HG03521 (cell line): ENCODE results near the gene SULT4A1.

Experiments
- ATAC-seq: cut with Tn5 transposase; IDR thresholded peaks from one replicate; pipeline ENCODE4 v1.9.1; 2021; ENCODE audit warnings: mild to moderate bottlenecking, moderate library complexity; ENCODE audit not compliant: unreplicated experiment

The SULT4A1 gene

GRCh38 chr22:43829904-43830851 is 32.1 kb downstream of the SULT4A1 start:
- no peak for ATAC-seq

- ATAC-seq = no peak
Measured at GRCh38 chr22:43828998-43829782, 33.1 kb downstream of the SULT4A1 start.

- no peak for ATAC-seq
Measured at GRCh38 chr22:43828725-43828997, 33.7 kb downstream of the SULT4A1 start.

GRCh38 chr22:43827926-43828724 is 34.2 kb downstream of the SULT4A1 start:
- ATAC-seq = no peak

GRCh38 chr22:43827003-43827735 is 35.1 kb downstream of the SULT4A1 start:
- no peak for ATAC-seq

- no peak for ATAC-seq
Measured at GRCh38 chr22:43826142-43827002, 35.9 kb downstream of the SULT4A1 start.

GRCh38 chr22:43825651-43826050 is 36.7 kb downstream of the SULT4A1 start:
- no peak for ATAC-seq

GRCh38 chr22:43824724-43825420 is 37.4 kb downstream of the SULT4A1 start:
- ATAC-seq = no peak

- ATAC-seq = no peak
Measured at GRCh38 chr22:43823911-43824665, 38.2 kb downstream of the SULT4A1 start.

- no peak for ATAC-seq
Measured at GRCh38 chr22:43823353-43823908, 38.9 kb downstream of the SULT4A1 start.

GRCh38 chr22:43821606-43822425 is 40.5 kb downstream of the SULT4A1 start:
- ATAC-seq = no peak

- ATAC-seq = no peak
Measured at GRCh38 chr22:43820651-43821305, 41.5 kb downstream of the SULT4A1 start.

- ATAC-seq = no peak
Measured at GRCh38 chr22:43819931-43820640, 42.2 kb downstream of the SULT4A1 start.

GRCh38 chr22:43819421-43819921 is 42.8 kb downstream of the SULT4A1 start:
- no peak for ATAC-seq

- no peak for ATAC-seq
Measured at GRCh38 chr22:43818981-43819380, 43.3 kb downstream of the SULT4A1 start.

GRCh38 chr22:43817402-43817801 is 44.9 kb downstream of the SULT4A1 start:
- ATAC-seq = no peak
